ENCODE measurements around the gene CCDC201. TPM values are rescaled to one million over a fixed set of nuclear protein-coding genes. Genes with fewer than 3 reads are reported as not detected.
"Not testable (repeated sequence)": the region's sequence is repeated elsewhere in the genome, so short reads cannot be mapped to it uniquely, and the experiment has no call there.

CCDC201 gene
- total RNA-seq, 1 donor: not detected

DNA sequence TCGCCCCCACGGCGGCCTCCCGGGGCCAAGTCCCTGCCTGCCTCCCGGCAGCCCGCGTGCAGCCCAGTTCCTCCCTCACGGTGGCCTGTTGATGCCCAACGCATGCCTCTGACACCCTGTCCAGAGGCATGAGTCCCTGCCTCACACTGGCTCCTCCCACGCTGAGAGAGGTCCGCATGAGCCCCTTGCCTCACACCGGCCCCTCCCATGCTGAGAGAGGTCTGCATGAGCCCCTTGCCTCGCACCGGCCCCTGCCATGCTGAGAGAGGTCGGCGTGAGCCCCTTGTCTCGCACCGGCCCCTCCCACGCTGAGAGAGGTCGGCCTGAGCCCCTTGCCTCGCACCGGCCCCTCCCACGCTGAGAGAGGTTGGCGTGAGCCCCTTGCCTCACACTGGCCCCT is 59.9 kb downstream of the CCDC201 start:
- DNase-seq (ENCODE audit: insufficient read length, low spot score, missing footprints): no peak
- Histone ChIP-seq H3K9me3 (ENCODE audit: low read depth, low read length) (no peaks in the 10 kb centered on the region), H4K20me1 (ENCODE audit: insufficient read depth, low read length) (no peaks in the 10 kb centered on the region), H3K79me2 (ENCODE audit: insufficient read depth, low read length) (no peaks in the 10 kb centered on the region), H3K27ac (ENCODE audit: low read depth, low read length) (no peak overlapping the region), H3K36me3 (ENCODE audit: insufficient read depth, low read length) (no peaks in the 10 kb centered on the region), H3K4me3 (ENCODE audit: insufficient read depth, low read length) (no peak overlapping the region), H3K27me3 (ENCODE audit: insufficient read depth, low read length) (no peaks in the 10 kb centered on the region), H2AFZ (ENCODE audit: low read length) (no peak overlapping the region), H3K4me1 (ENCODE audit: insufficient read depth, low read length) (no peaks in the 10 kb centered on the region), H3K4me2 (ENCODE audit: insufficient read depth, low read length) (no peak overlapping the region)
- TF ChIP-seq, protein P1, sequence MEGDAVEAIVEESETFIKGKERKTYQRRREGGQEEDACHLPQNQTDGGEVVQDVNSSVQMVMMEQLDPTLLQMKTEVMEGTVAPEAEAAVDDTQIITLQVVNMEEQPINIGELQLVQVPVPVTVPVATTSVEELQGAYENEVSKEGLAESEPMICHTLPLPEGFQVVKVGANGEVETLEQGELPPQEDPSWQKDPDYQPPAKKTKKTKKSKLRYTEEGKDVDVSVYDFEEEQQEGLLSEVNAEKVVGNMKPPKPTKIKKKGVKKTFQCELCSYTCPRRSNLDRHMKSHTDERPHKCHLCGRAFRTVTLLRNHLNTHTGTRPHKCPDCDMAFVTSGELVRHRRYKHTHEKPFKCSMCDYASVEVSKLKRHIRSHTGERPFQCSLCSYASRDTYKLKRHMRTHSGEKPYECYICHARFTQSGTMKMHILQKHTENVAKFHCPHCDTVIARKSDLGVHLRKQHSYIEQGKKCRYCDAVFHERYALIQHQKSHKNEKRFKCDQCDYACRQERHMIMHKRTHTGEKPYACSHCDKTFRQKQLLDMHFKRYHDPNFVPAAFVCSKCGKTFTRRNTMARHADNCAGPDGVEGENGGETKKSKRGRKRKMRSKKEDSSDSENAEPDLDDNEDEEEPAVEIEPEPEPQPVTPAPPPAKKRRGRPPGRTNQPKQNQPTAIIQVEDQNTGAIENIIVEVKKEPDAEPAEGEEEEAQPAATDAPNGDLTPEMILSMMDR (IDR thresholded peaks at IDR 0.05; ENCODE audit: extremely low read depth, low read depth, low read length): no peak

DNA sequence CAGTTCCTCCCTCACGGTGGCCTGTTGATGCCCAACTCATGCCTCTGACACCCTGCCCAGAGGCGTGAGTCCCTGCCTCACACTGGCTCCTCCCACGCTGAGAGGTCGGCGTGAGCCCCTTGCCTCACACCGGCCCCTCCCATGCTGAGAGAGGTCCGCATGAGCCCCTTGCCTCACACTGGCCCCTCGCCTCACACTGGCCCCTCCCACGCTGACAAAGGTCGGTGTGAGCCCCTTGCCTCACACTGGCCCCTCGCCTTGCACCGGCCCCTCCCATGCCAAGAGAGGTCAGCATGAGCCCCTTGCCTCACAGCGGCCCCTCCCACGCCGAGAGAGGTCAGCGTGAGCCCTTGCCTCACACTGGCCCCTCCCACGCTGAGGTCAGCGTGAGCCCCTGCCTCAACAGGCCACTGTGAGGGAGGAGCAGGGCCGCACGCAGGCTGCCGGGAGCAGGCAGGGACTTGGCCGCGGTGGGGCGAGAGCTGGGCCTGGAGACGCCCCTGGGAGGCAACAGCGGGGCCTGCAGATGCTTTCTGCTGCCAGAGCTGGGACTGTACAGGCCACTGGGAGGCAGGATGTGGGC is 61.1 kb downstream of the CCDC201 start:
- not testable (repeated sequence) for H3K4me2 ChIP-seq (ENCODE audit: insufficient read depth, low read length); H4K20me1 ChIP-seq (ENCODE audit: insufficient read depth, low read length); H2AFZ ChIP-seq (ENCODE audit: low read length); H3K9me3 ChIP-seq (ENCODE audit: low read depth, low read length); H3K36me3 ChIP-seq (ENCODE audit: insufficient read depth, low read length); H3K4me1 ChIP-seq (ENCODE audit: insufficient read depth, low read length); H3K4me3 ChIP-seq (ENCODE audit: insufficient read depth, low read length); H3K27ac ChIP-seq (ENCODE audit: low read depth, low read length); DNase-seq (ENCODE audit: insufficient read length, low spot score, missing footprints); H3K27me3 ChIP-seq (ENCODE audit: insufficient read depth, low read length); H3K79me2 ChIP-seq (ENCODE audit: insufficient read depth, low read length)

DNA sequence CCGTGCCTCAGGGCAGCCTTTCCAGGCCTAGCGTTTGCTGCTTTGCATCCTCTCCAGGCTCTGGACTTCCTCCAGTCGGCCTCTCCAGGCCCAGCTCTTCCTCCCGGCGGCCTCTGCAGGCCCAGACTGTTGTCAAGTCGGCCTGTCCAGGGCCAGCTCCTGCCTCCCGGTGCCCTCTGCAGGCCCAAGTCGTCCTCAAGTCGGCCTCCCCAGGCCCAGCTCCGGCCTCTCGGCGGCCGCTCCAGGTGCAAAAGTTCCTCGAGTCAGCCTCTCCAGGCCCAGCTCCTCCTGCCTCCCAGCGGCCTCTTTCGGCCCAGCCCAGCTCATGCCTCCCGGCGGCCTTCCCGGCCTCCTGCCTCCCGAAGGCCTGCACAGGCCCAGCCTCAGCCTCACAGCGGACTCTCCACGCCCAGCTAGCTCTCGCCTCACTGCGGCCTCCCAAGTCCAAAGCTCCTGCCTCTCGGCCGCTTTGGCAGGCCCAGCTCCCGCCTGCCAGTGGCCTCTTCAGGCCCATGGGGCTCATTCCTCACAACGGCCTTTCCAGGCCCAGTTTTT is 62.4 kb downstream of the CCDC201 start:
- not testable (repeated sequence) for H3K4me1 ChIP-seq (ENCODE audit: insufficient read depth, low read length); H2AFZ ChIP-seq (ENCODE audit: low read length); DNase-seq (ENCODE audit: insufficient read length, low spot score, missing footprints); H3K79me2 ChIP-seq (ENCODE audit: insufficient read depth, low read length); H3K4me3 ChIP-seq (ENCODE audit: insufficient read depth, low read length); H3K27ac ChIP-seq (ENCODE audit: low read depth, low read length); H3K36me3 ChIP-seq (ENCODE audit: insufficient read depth, low read length); H3K9me3 ChIP-seq (ENCODE audit: low read depth, low read length); H4K20me1 ChIP-seq (ENCODE audit: insufficient read depth, low read length); H3K4me2 ChIP-seq (ENCODE audit: insufficient read depth, low read length); H3K27me3 ChIP-seq (ENCODE audit: insufficient read depth, low read length)

Small RNAs within 50 kb of the gene (small RNA-seq; reads per million reads assigned to genes)
- gene RNU6-326P: not detected

Other genes starting within 250 kb of the CCDC201 start
- gene IGFBP1, start 15.4 kb upstream of the CCDC201 start, total RNA-seq: 0.59 and 4.0 TPM in 2 replicates
- 2,046 and 2,181 TPM in 2 replicates for gene IGFBP3, start 48.2 kb upstream of the CCDC201 start, total RNA-seq